H1 (cell line): ENCODE results near the gene OR11L1. TPM values are rescaled to one million over a fixed set of nuclear protein-coding genes. Genes with fewer than 3 reads are reported as not detected.

Experiments
- EGR1 ChIP-seq: IDR thresholded peaks from 2 replicates; pipeline ENCODE4 v1.6.1; 2011; ENCODE audit warnings: low read depth, low read length, borderline replicate concordance
- polyA plus RNA-seq, 7 experiments: library from polyadenylated mRNA; depleted of rRNA in 3 of 7; stranded (reverse) in 5 of 7; unstranded in 2 of 7; fragments of >200 nt in 5 of 7; fragments of 200-250 nt in 2 of 7; gene quantifications; 1 replicate in 5 of 7; 2 replicates in 1 of 7; 4 replicates in 1 of 7; pipeline versions ENCODE4 v1.2.1 to v1.2.3, GENCODE V29; 2011 to 2013; ENCODE audit warnings: missing spikeins in 2 of 7, mixed read lengths in 2 of 7
- total RNA-seq: library from RNA; stranded (reverse); fragmentation: NEBNext Ultra II Directional; extraction: Animal tissue kit (Norgen Biotek cat#: 25700); gene quantifications from 2 replicates; pipeline ENCODE4 v1.2.1, GENCODE V29; 2021
- TF ChIP-seq, protein P1 (sequence below): IDR thresholded peaks from 2 replicates; pipeline ENCODE4 v1.6.1; 2011; ENCODE audit warnings: low read length, improper control_type of control experiment

Gene OR11L1
- total and polyA plus RNA-seq, 2 of the 8 experiments (the other 6 are each of a cell fraction or from before 2014, with no cell fraction given), result not detected

DNA sequence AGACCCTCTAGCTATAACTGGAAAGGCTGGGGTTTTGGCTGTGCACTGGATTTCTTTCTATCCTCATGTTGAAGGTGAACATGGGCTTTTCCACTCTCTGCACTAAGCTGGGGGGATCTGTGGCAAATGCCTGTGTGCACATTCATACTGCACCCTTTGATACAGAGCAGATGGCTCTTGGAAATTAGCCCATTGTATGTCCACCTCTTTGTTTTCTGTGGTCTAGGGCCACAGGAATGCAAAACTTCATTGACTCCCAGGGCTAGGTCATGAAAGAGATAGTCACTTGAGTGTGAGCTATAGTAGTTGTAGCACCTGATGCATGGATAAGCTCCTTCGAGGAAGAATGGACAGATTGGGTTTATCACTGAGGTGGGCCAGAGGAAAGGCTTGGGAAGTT lies 12.0 kb downstream of the OR11L1 start (continued):
- TF ChIP-seq, protein P1, sequence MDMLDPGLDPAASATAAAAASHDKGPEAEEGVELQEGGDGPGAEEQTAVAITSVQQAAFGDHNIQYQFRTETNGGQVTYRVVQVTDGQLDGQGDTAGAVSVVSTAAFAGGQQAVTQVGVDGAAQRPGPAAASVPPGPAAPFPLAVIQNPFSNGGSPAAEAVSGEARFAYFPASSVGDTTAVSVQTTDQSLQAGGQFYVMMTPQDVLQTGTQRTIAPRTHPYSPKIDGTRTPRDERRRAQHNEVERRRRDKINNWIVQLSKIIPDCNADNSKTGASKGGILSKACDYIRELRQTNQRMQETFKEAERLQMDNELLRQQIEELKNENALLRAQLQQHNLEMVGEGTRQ, result no peak
- no peak for TF ChIP-seq EGR1
